AG04449 (cell line): ENCODE results near the gene HM13.

ENCODE experiments used
- CTCF ChIA-PET: fragments of 350-600 bp; formaldehyde crosslinking; extraction: SDS; loops from one replicate; lab custom pipeline; 2021; ENCODE audit warnings: antibody characterized with exemption; lab: Yijun Ruan, JAX
- POLR2A ChIA-PET: fragments of 400-600, 350-600 bp; formaldehyde crosslinking; extraction: SDS; loops from one replicate; lab custom pipeline; 2020; ENCODE audit warnings: antibody characterized with exemption, inconsistent platforms; lab: Yijun Ruan, JAX
- DNase-seq: peaks from one replicate; pipeline ENCODE4 v3.0.0-alpha.2; 2010; ENCODE audit warnings: low read depth, low spot score
- H3K4me3 ChIP-seq: 2 replicates; pipeline ENCODE4 v1.5.1; 2011; ENCODE audit warnings: low read depth, mild to moderate bottlenecking, control low read depth, low read length
- CTCF ChIP-seq: IDR thresholded peaks from one replicate; pipeline ENCODE4 v1.5.1; 2011; ENCODE audit warnings: mild to moderate bottlenecking, moderate library complexity, low read length, control low read depth, inconsistent platforms; ENCODE audit not compliant: insufficient read depth; ENCODE audit errors: missing control alignments

The HM13 gene

GRCh38 chr20:31565699-31566318, 51.6 kb downstream of the HM13 start:
- TF ChIP-seq CTCF, result no peak
- no peak for DNase-seq
- ChIA-PET POLR2A (interaction anchor here (1.1 kb wide), 1 partner anchor 47 kb away, joined by 4 read pairs; no protein-coding TSS in a partner anchor), CTCF (interaction anchor here (1.3 to 30.9 kb wide), 7 partner anchors 6 to 99 kb away, joined by 3 to 1856 read pairs (median 42); partner anchors contain the start of gene ID1)
- H3K4me3 ChIP-seq, result no peak overlapping the region

GRCh38 chr20:31566319-31566657, 52.0 kb downstream of the HM13 start:
- ChIA-PET POLR2A (interaction anchor here (1.1 kb wide), 1 partner anchor 47 kb away, joined by 4 read pairs; no protein-coding TSS in a partner anchor), CTCF (interaction anchor here (1.3 to 30.9 kb wide), 8 partner anchors 6 to 99 kb away, joined by 3 to 1856 read pairs (median 24); partner anchors contain the start of gene ID1)
- DNase-seq, result no peak
- TF ChIP-seq CTCF, result no peak
- no peak overlapping the region for H3K4me3 ChIP-seq

GRCh38 chr20:31566658-31567379, 52.6 kb downstream of the HM13 start:
- ChIA-PET CTCF (interaction anchor here (1.2 to 30.9 kb wide), 14 partner anchors 7 to 158 kb away, joined by 3 to 1856 read pairs (median 12); partner anchors contain the start of gene ID1), POLR2A (interaction anchor here (1.1 to 1.4 kb wide), 3 partner anchors 38 to 46 kb away, joined by 4 to 10 read pairs (median 4); partner anchors contain the start of gene ID1)
- H3K4me3 ChIP-seq, result no peak overlapping the region
- TF ChIP-seq CTCF, result no peak
- DNase-seq, result no peak

GRCh38 chr20:31567380-31567720, 53.1 kb downstream of the HM13 start:
- no peak overlapping the region for H3K4me3 ChIP-seq
- TF ChIP-seq CTCF, result no peak
- no peak for DNase-seq
- ChIA-PET POLR2A (interaction anchor here (1.1 to 3.2 kb wide), 4 partner anchors 38 to 46 kb away, joined by 4 to 21 read pairs (median 7); partner anchors contain the start of gene ID1), CTCF (interaction anchor here (1.2 to 30.9 kb wide), 16 partner anchors 8 to 157 kb away, joined by 3 to 1856 read pairs (median 11); partner anchors contain the start of gene ID1)

- TF ChIP-seq CTCF, result peak; percentile 2
- CTCF ChIA-PET, result interaction anchor here (0.7 to 30.9 kb wide), 24 partner anchors 8 to 170 kb away, joined by 3 to 1856 read pairs (median 6); partner anchors contain the start of genes BCL2L1, HM13 and ID1
- POLR2A ChIA-PET, result interaction anchor here (0.6 to 3.2 kb wide), 7 partner anchors 8 to 242 kb away, joined by 3 to 21 read pairs (median 5); partner anchors contain the start of gene ID1
Observed at GRCh38 chr20:31568041-31568731, 53.9 kb downstream of the HM13 start.

More at GRCh38 chr20:31568041-31568731, 53.9 kb downstream of the HM13 start:
- no peak overlapping the region for H3K4me3 ChIP-seq
- no peak for DNase-seq
